HepG2 (cell line): ENCODE measurements around the gene RASGRF1. TPM values are rescaled to one million over a fixed set of nuclear protein-coding genes. Genes with fewer than 3 reads are reported as not detected.

ENCODE experiments used
- ATF1 ChIP-seq: IDR thresholded peaks from 2 replicates; pipeline ENCODE4 v1.6.1; 2016; ENCODE audit warnings: mild to moderate bottlenecking, control low read depth
- GATAD2A ChIP-seq: IDR thresholded peaks from 2 replicates; pipeline ENCODE4 v1.6.1; 2016
- HES4 ChIP-seq: sonication (generic); formaldehyde crosslinking; IDR thresholded peaks from 2 replicates; pipeline ENCODE4 v1.9.0; 2021; ENCODE audit warnings: mild to moderate bottlenecking, missing genetic modification reagents, borderline replicate concordance
- HIVEP1 ChIP-seq: sonication (generic); formaldehyde crosslinking; IDR thresholded peaks from 2 replicates; pipeline ENCODE4 v1.4.0; 2020; ENCODE audit warnings: mild to moderate bottlenecking, missing genetic modification reagents
- HMG20A ChIP-seq: IDR thresholded peaks from 2 replicates; pipeline ENCODE4 v1.6.1; 2016; ENCODE audit warnings: borderline replicate concordance
- HNF4G ChIP-seq, 2 experiments: sonication (generic) in 1 of 2; formaldehyde crosslinking in 1 of 2; IDR thresholded peaks; 2 replicates each; pipeline versions ENCODE4 v1.4.0 to v1.6.1; 2011 to 2020; ENCODE audit warnings: borderline replicate concordance in 2 of 2, low read depth in 2 of 2, mild to moderate bottlenecking in 2 of 2, low read length in 1 of 2, missing genetic modification reagents in 1 of 2, moderate library complexity in 1 of 2
- NR3C1 ChIP-seq: sonication (generic); formaldehyde crosslinking; IDR thresholded peaks from 2 replicates; pipeline ENCODE4 v1.4.0; 2020; ENCODE audit warnings: missing genetic modification reagents
- TARDBP ChIP-seq: sonication (generic); formaldehyde crosslinking; IDR thresholded peaks from 2 replicates; pipeline ENCODE4 v1.8.0; 2022; ENCODE audit warnings: mild to moderate bottlenecking, missing genetic modification reagents
- TBX2 ChIP-seq: sonication (generic); formaldehyde crosslinking; IDR thresholded peaks from 2 replicates; pipeline ENCODE4 v1.5.0; 2020; ENCODE audit warnings: missing genetic modification reagents, mild to moderate bottlenecking, borderline replicate concordance
- ZMYM4 ChIP-seq: sonication (generic); formaldehyde crosslinking; IDR thresholded peaks from 2 replicates; pipeline ENCODE4 v1.8.1; 2023; ENCODE audit warnings: mild to moderate bottlenecking, missing genetic modification reagents
- ZNF235 ChIP-seq: sonication (generic); formaldehyde crosslinking; IDR thresholded peaks from 2 replicates; pipeline ENCODE4 v1.8.1; 2023; ENCODE audit warnings: mild to moderate bottlenecking, missing genetic modification reagents, borderline replicate concordance
- ZNF652 ChIP-seq: IDR thresholded peaks from 2 replicates; pipeline ENCODE4 v1.6.1; 2016; ENCODE audit warnings: low read depth, borderline replicate concordance
- polyA plus RNA-seq, 8 experiments: library from polyadenylated mRNA; depleted of rRNA in 3 of 8; stranded (reverse) in 7 of 8; unstranded in 1 of 8; fragments of >200 nt; fragmentation: Illumina TruSeq in 4 of 8; extraction: Trizol in 4 of 8; gene quantifications; 2 replicates each; pipeline versions ENCODE4 v1.2.1 to v1.2.3, GENCODE V29; 2011 to 2016; ENCODE audit warnings: low read depth in 4 of 8, missing spikeins in 1 of 8, mixed read lengths in 1 of 8; ENCODE audit not compliant: insufficient read depth in 1 of 8
- total RNA-seq, 5 experiments: library from RNA; depleted of rRNA; stranded (reverse); fragments of >200 nt; fragmentation: Illumina TruSeq; extraction: Trizol; gene quantifications; 2 replicates each; pipeline ENCODE4 v1.2.3, GENCODE V29; 2016; ENCODE audit warnings: low read depth in 1 of 5
- TF ChIP-seq, protein P1 (sequence below): sonication (generic); formaldehyde crosslinking; IDR thresholded peaks from 2 replicates; pipeline ENCODE4 v1.9.0; 2021; ENCODE audit warnings: missing genetic modification reagents, borderline replicate concordance
- TF ChIP-seq, protein P2 (sequence below): sonication (generic); formaldehyde crosslinking; IDR thresholded peaks from 2 replicates; pipeline ENCODE4 v1.4.0; 2020; ENCODE audit warnings: missing genetic modification reagents
- TF ChIP-seq, protein P3 (sequence below): sonication (generic); formaldehyde crosslinking; IDR thresholded peaks from 2 replicates; pipeline ENCODE4 v1.8.0; 2022; ENCODE audit warnings: missing genetic modification reagents, mild to moderate bottlenecking, moderate library complexity, borderline replicate concordance
- TF ChIP-seq, protein P4 (sequence below): sonication (generic); formaldehyde crosslinking; IDR thresholded peaks from 2 replicates; pipeline ENCODE4 v1.4.0; 2020; ENCODE audit warnings: mild to moderate bottlenecking, missing genetic modification reagents
- TF ChIP-seq, protein P5 (sequence below), 2 experiments: sonication (generic) in 1 of 2; formaldehyde crosslinking in 1 of 2; IDR thresholded peaks; 2 replicates each; pipeline versions ENCODE4 v1.5.1 to v1.6.1; 2011 to 2020; ENCODE audit warnings: borderline replicate concordance in 1 of 2, low read depth in 1 of 2, low read length in 1 of 2, mild to moderate bottlenecking in 1 of 2, missing genetic modification reagents in 1 of 2, moderate library complexity in 1 of 2

The RASGRF1 gene
- total and polyA plus RNA-seq, 2 of the 13 experiments (the other 11 are each of a cell fraction or from before 2014, with no cell fraction given): 0.55 to 3.0 TPM

DNA sequence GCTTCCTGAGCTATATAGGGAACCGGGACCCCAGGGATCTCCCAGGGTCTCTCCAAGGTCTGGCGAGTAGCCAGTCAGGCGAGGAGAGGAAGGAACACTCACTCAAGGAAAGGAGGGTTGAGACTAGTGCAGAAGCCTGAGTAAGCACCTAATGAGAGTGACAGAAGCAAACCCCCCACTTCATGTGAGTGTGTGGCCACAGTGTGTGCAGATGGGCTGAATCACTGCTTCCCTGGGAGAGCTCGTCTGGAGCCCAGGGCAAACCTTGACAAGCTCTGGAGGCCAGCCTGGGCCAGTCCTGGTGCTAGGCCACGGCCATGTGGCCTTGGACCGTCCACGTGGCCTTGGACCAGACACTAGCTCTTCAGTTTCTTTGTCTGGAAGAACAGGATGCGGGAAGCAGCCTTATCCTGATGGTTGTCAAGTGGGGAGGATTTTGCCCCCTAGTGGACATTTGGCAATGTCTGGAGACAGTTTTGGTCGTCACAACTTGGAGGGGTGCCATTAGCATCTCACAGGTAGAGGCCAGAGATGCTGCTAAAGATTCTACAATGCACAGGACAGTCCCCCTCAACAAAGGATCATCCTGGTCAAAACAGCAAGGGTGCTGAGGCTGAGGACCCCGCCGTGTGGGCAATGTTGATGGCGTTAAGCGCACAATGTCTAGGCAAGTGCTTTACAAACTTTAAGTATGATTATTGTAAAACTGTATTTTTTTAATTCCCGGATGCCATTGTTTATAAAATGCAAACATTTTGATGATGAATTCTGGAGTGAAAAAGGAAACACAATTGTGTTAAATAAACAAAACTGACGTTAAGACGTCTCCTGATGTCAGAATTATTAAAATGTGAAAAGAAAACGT is 110.9 kb downstream of the RASGRF1 start (continued):
- TF ChIP-seq, protein P1, sequence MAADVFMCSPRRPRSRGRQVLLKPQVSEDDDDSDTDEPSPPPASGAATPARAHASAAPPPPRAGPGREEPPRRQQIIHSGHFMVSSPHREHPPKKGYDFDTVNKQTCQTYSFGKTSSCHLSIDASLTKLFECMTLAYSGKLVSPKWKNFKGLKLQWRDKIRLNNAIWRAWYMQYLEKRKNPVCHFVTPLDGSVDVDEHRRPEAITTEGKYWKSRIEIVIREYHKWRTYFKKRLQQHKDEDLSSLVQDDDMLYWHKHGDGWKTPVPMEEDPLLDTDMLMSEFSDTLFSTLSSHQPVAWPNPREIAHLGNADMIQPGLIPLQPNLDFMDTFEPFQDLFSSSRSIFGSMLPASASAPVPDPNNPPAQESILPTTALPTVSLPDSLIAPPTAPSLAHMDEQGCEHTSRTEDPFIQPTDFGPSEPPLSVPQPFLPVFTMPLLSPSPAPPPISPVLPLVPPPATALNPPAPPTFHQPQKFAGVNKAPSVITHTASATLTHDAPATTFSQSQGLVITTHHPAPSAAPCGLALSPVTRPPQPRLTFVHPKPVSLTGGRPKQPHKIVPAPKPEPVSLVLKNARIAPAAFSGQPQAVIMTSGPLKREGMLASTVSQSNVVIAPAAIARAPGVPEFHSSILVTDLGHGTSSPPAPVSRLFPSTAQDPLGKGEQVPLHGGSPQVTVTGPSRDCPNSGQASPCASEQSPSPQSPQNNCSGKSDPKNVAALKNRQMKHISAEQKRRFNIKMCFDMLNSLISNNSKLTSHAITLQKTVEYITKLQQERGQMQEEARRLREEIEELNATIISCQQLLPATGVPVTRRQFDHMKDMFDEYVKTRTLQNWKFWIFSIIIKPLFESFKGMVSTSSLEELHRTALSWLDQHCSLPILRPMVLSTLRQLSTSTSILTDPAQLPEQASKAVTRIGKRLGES (CRISPR knock-in tag): no peak
- TF ChIP-seq ZMYM4 (CRISPR knock-in tag) (peak; percentile 82), HNF4G (IDR thresholded peaks at IDR 0.05; ENCODE audit: borderline replicate concordance, low read depth, low read length) (peak; percentile 7; the same call in 1 of the 2 replicates), HNF4G (CRISPR knock-in tag; IDR thresholded peaks at IDR 0.05; ENCODE audit: borderline replicate concordance, low read depth) (0 out of 2 replicates have a peak, but pooled peaks have one; percentile 50), TARDBP (CRISPR knock-in tag) (peak; percentile 79), TBX2 (peak; percentile 72), GATAD2A (peak; percentile 93), ZNF652 (CRISPR knock-in tag) (no peak; the same call in 1 of the 2 replicates), ZNF235 (peak; percentile 68; the same call in 1 of the 2 replicates), HMG20A (CRISPR knock-in tag) (peak; percentile 69; the same call in 1 of the 2 replicates), NR3C1 (CRISPR knock-in tag) (no peak), ATF1 (no peak), HIVEP1 (CRISPR knock-in tag) (peak; percentile 65; the same call in 1 of the 2 replicates), HES4 (CRISPR knock-in tag) (peak; percentile 36; the same call in 1 of the 2 replicates)
- TF ChIP-seq, protein P2, sequence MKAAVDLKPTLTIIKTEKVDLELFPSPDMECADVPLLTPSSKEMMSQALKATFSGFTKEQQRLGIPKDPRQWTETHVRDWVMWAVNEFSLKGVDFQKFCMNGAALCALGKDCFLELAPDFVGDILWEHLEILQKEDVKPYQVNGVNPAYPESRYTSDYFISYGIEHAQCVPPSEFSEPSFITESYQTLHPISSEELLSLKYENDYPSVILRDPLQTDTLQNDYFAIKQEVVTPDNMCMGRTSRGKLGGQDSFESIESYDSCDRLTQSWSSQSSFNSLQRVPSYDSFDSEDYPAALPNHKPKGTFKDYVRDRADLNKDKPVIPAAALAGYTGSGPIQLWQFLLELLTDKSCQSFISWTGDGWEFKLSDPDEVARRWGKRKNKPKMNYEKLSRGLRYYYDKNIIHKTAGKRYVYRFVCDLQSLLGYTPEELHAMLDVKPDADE (CRISPR knock-in tag): no peak
- TF ChIP-seq, protein P3, sequence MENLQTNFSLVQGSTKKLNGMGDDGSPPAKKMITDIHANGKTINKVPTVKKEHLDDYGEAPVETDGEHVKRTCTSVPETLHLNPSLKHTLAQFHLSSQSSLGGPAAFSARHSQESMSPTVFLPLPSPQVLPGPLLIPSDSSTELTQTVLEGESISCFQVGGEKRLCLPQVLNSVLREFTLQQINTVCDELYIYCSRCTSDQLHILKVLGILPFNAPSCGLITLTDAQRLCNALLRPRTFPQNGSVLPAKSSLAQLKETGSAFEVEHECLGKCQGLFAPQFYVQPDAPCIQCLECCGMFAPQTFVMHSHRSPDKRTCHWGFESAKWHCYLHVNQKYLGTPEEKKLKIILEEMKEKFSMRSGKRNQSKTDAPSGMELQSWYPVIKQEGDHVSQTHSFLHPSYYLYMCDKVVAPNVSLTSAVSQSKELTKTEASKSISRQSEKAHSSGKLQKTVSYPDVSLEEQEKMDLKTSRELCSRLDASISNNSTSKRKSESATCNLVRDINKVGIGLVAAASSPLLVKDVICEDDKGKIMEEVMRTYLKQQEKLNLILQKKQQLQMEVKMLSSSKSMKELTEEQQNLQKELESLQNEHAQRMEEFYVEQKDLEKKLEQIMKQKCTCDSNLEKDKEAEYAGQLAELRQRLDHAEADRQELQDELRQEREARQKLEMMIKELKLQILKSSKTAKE (CRISPR knock-in tag): peak; percentile 28; the same call in 1 of the 2 replicates
- TF ChIP-seq, protein P4, sequence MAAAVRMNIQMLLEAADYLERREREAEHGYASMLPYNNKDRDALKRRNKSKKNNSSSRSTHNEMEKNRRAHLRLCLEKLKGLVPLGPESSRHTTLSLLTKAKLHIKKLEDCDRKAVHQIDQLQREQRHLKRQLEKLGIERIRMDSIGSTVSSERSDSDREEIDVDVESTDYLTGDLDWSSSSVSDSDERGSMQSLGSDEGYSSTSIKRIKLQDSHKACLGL (CRISPR knock-in tag): peak; percentile 84
- TF ChIP-seq, protein P5, sequence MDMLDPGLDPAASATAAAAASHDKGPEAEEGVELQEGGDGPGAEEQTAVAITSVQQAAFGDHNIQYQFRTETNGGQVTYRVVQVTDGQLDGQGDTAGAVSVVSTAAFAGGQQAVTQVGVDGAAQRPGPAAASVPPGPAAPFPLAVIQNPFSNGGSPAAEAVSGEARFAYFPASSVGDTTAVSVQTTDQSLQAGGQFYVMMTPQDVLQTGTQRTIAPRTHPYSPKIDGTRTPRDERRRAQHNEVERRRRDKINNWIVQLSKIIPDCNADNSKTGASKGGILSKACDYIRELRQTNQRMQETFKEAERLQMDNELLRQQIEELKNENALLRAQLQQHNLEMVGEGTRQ (IDR thresholded peaks at IDR 0.05; ENCODE audit: low read depth, low read length): peak; percentile 60
- TF ChIP-seq, protein P5 (CRISPR knock-in tag; IDR thresholded peaks at IDR 0.05; ENCODE audit: borderline replicate concordance): peak; percentile 56; the same call in 1 of the 2 replicates
